ENCODE results near the gene MCF2L2.
A peak's percentile ranks its signal among the peaks of the same experiment; 100 is the strongest.

Gene MCF2L2

GRCh38 chr3:183226333-183226890 is 202.0 kb downstream of the MCF2L2 start:
- no peak for DNase-seq

- DNase-seq: no peak
Measured at GRCh38 chr3:183224180-183224970, 204.0 kb downstream of the MCF2L2 start.

- no peak for DNase-seq
Measured at GRCh38 chr3:183222631-183223235, 205.7 kb downstream of the MCF2L2 start.

- no peak for DNase-seq
Measured at GRCh38 chr3:183220828-183221227, 207.6 kb downstream of the MCF2L2 start.

- peak; percentile 61 for DNase-seq
Measured at GRCh38 chr3:183218826-183219225, 209.6 kb downstream of the MCF2L2 start.

GRCh38 chr3:183217548-183218332 is 210.7 kb downstream of the MCF2L2 start:
- DNase-seq: no peak

- no peak for DNase-seq
Measured at GRCh38 chr3:183215591-183216202, 212.7 kb downstream of the MCF2L2 start.

- DNase-seq: no peak
Measured at GRCh38 chr3:183214277-183214612, 214.2 kb downstream of the MCF2L2 start.

GRCh38 chr3:183213415-183214276 is 214.8 kb downstream of the MCF2L2 start:
- no peak for DNase-seq

- peak; percentile 46 for DNase-seq
Measured at GRCh38 chr3:183212565-183212964, 215.9 kb downstream of the MCF2L2 start.

- no peak for DNase-seq
Measured at GRCh38 chr3:183212096-183212495, 216.3 kb downstream of the MCF2L2 start.

GRCh38 chr3:183211352-183211751 is 217.1 kb downstream of the MCF2L2 start:
- DNase-seq: peak; percentile 20

GRCh38 chr3:183210862-183211341 is 217.5 kb downstream of the MCF2L2 start:
- DNase-seq: peak; percentile 83

- DNase-seq: peak; percentile 58
Measured at GRCh38 chr3:183210341-183210740, 218.1 kb downstream of the MCF2L2 start.

- no peak for DNase-seq
Measured at GRCh38 chr3:183208800-183209199, 219.6 kb downstream of the MCF2L2 start.

GRCh38 chr3:183208260-183208659 is 220.2 kb downstream of the MCF2L2 start:
- DNase-seq: no peak

GRCh38 chr3:183203670-183204069 is 224.7 kb downstream of the MCF2L2 start:
- DNase-seq: no peak

GRCh38 chr3:183202004-183202722 is 226.3 kb downstream of the MCF2L2 start:
- DNase-seq: no peak

GRCh38 chr3:183198939-183199338 is 229.5 kb downstream of the MCF2L2 start:
- DNase-seq: no peak

- no peak for DNase-seq
Measured at GRCh38 chr3:183197734-183198133, 230.7 kb downstream of the MCF2L2 start.

- no peak for DNase-seq
Measured at GRCh38 chr3:183195266-183195665, 233.2 kb downstream of the MCF2L2 start.

Data from suppressor macrophage treated with lipopolysaccharide for 4 hours (primary cell).